Keratinocyte (primary cell): ENCODE measurements around the gene NEU2. TPM values are rescaled to one million over a fixed set of nuclear protein-coding genes. Genes with fewer than 3 reads are reported as not detected.
"Not testable (repeated sequence)": the region's sequence is repeated elsewhere in the genome, so short reads cannot be mapped to it uniquely, and the experiment has no call there.

Experiments
- DNase-seq: peaks from one replicate; pipeline ENCODE4 v3.0.0-alpha.2; 2011; ENCODE audit warnings: low read depth, missing footprints, low spot score
- FAIRE-seq: peaks from 2 replicates; lab custom pipeline; 2011; peaks lifted over from hg19 to GRCh38; lab: Jason Lieb, UNC
- H2AFZ ChIP-seq: 2 replicates; pipeline ENCODE4 v1.6.0; 2012; ENCODE audit warnings: low read length, control low read depth, inconsistent platforms; ENCODE audit not compliant: control insufficient read depth
- H3K27ac ChIP-seq: 2 replicates; pipeline ENCODE4 v1.5.1; 2011; ENCODE audit warnings: low read length; ENCODE audit not compliant: control insufficient read depth, insufficient read depth
- H3K27me3 ChIP-seq: 3 replicates; pipeline ENCODE4 v1.6.0; 2011; ENCODE audit warnings: low read length; ENCODE audit not compliant: control insufficient read depth, insufficient read depth; ENCODE audit errors: extremely low read depth
- H3K36me3 ChIP-seq, 2 experiments: 2 replicates in 1 of 2; 3 replicates in 1 of 2; pipeline ENCODE4 v1.5.1; 2011; ENCODE audit warnings: low read length in 2 of 2, mild to moderate bottlenecking in 1 of 2; ENCODE audit not compliant: control insufficient read depth in 2 of 2, insufficient read depth in 2 of 2; ENCODE audit errors: extremely low read depth in 1 of 2
- H3K4me1 ChIP-seq: 3 replicates; pipeline ENCODE4 v1.5.1; 2011; ENCODE audit warnings: low read length; ENCODE audit not compliant: control insufficient read depth, insufficient read depth; ENCODE audit errors: extremely low read depth
- H3K4me2 ChIP-seq: 3 replicates; pipeline ENCODE4 v1.6.0; 2011; ENCODE audit warnings: low read depth, low read length; ENCODE audit not compliant: control insufficient read depth, insufficient read depth; ENCODE audit errors: extremely low read depth
- H3K4me3 ChIP-seq, 3 experiments: fragments of 200-600 bp in 1 of 3; sonication (generic) in 1 of 3; 2 replicates in 2 of 3; 3 replicates in 1 of 3; pipeline ENCODE4 v1.5.1; 2011 to 2016; ENCODE audit warnings: low read length in 3 of 3, mild to moderate bottlenecking in 3 of 3, control low read depth in 2 of 3, inconsistent platforms in 1 of 3, low read depth in 1 of 3, mixed read lengths in 1 of 3, mixed run types in 1 of 3, moderate library complexity in 1 of 3; ENCODE audit not compliant: control insufficient read depth in 2 of 3, insufficient read depth in 2 of 3; ENCODE audit errors: extremely low read depth in 1 of 3
- H3K79me2 ChIP-seq: 2 replicates; pipeline ENCODE4 v1.6.0; 2012; ENCODE audit warnings: low read length; ENCODE audit not compliant: control insufficient read depth, insufficient read depth
- H3K9ac ChIP-seq: 3 replicates; pipeline ENCODE4 v1.6.0; 2011; ENCODE audit warnings: low read length; ENCODE audit not compliant: control insufficient read depth, insufficient read depth; ENCODE audit errors: extremely low read depth
- H3K9me1 ChIP-seq: 3 replicates; pipeline ENCODE4 v1.6.0; 2011; ENCODE audit warnings: low read length; ENCODE audit not compliant: control insufficient read depth, insufficient read depth; ENCODE audit errors: extremely low read depth
- H3K9me3 ChIP-seq: 2 replicates; pipeline ENCODE4 v1.5.1; 2012; ENCODE audit warnings: low read depth, low read length; ENCODE audit not compliant: control insufficient read depth
- H4K20me1 ChIP-seq: 3 replicates; pipeline ENCODE4 v1.6.0; 2011; ENCODE audit warnings: low read length; ENCODE audit not compliant: control insufficient read depth, insufficient read depth; ENCODE audit errors: extremely low read depth
- CTCF ChIP-seq, 3 experiments: IDR thresholded peaks in 1 of 3; conservative IDR thresholded peaks in 1 of 3; optimal IDR thresholded peaks in 1 of 3; 2 replicates in 2 of 3; 3 replicates in 1 of 3; pipeline versions ENCODE3 to v1.5.1; 2011; ENCODE audit warnings: low read length in 3 of 3, mild to moderate bottlenecking in 3 of 3, moderate library complexity in 2 of 3, control low read depth in 1 of 3, inconsistent platforms in 1 of 3; ENCODE audit not compliant: insufficient read depth in 2 of 3; ENCODE audit errors: extremely low read depth in 1 of 3
- EZH2 ChIP-seq: IDR thresholded peaks from one replicate; pipeline ENCODE4 v1.6.1; 2012; ENCODE audit warnings: inconsistent platforms, mild to moderate bottlenecking, low read length, moderate library complexity
- dilution Hi-C: fragments of 300-500 bp; cut with MboI; formaldehyde crosslinking; loops from one replicate; pipeline ENCODE4 v1.7.0; 2020; ENCODE audit warnings: low sequenced_read_pairs; ENCODE audit not compliant: extremely low pct_ligation_motif_present
- polyA plus RNA-seq, 5 experiments: library from polyadenylated mRNA; depleted of rRNA in 3 of 5; stranded (reverse) in 3 of 5; stranded (forward) in 1 of 5; unstranded in 1 of 5; fragments of >200 nt; gene quantifications; 1 replicate in 1 of 5; 2 replicates in 3 of 5; 3 replicates in 1 of 5; pipeline versions ENCODE4 v1.2.1 to v1.2.3, GENCODE V29; 2011 to 2012; ENCODE audit warnings: missing spikeins in 2 of 5, low read depth in 1 of 5, low replicate concordance in 1 of 5

The NEU2 gene
- polyA plus RNA-seq, 1 donor (not counting 4 experiments of a cell fraction or from before 2014, with no cell fraction given): not detected

GRCh38 chr2:233015019-233015645 is 17.3 kb upstream of the NEU2 start:
- Histone ChIP-seq H3K79me2 (no peaks in the 10 kb centered on the region), H3K4me1 (no peaks in the 10 kb centered on the region), H3K9me3 (no peaks in the 10 kb centered on the region), H4K20me1 (no peaks in the 10 kb centered on the region), H3K27ac (no peak overlapping the region), H2AFZ (no peak overlapping the region), H3K36me3 (no peaks in the 10 kb centered on the region), H3K9me1 (no peaks in the 10 kb centered on the region), H3K27me3 (peaks cover 13% of the 10 kb centered on the region), H3K4me3 (no peak overlapping the region), H3K9ac (no peak overlapping the region), H3K4me2 (no peak overlapping the region)
- TF ChIP-seq EZH2 (no peak), CTCF (optimal IDR thresholded peaks at IDR 0.05 in 1 of 3, IDR thresholded peaks at IDR 0.05 in 1 of 3, conservative IDR thresholded peaks at IDR 0.05 in 1 of 3; ENCODE audit: extremely low read depth in 1 of 3, insufficient read depth in 2 of 3, low read length in 3 of 3) (no peak)
- FAIRE-seq (no peak), DNase-seq (no peak)
- dilution Hi-C loops: no loop called here

GRCh38 chr2:233017947-233018346 is 14.5 kb upstream of the NEU2 start:
- dilution Hi-C loops: no loop called here
- H3K4me2 ChIP-seq: no peak overlapping the region
- no peak for TF ChIP-seq EZH2
- no peak for TF ChIP-seq CTCF (optimal IDR thresholded peaks at IDR 0.05 in 1 of 3, IDR thresholded peaks at IDR 0.05 in 1 of 3, conservative IDR thresholded peaks at IDR 0.05 in 1 of 3; ENCODE audit: extremely low read depth in 1 of 3, insufficient read depth in 2 of 3, low read length in 3 of 3)
- no peaks in the 10 kb centered on the region for H3K4me1 ChIP-seq
- no peaks in the 10 kb centered on the region for H3K9me1 ChIP-seq
- H3K27me3 ChIP-seq: peaks cover 3% of the 10 kb centered on the region
- H3K79me2 ChIP-seq: no peaks in the 10 kb centered on the region
- H3K36me3 ChIP-seq: no peaks in the 10 kb centered on the region
- no peak for DNase-seq
- H2AFZ ChIP-seq: no peak overlapping the region
- FAIRE-seq: no peak
- no peaks in the 10 kb centered on the region for H4K20me1 ChIP-seq
- H3K9ac ChIP-seq: no peak overlapping the region
- H3K27ac ChIP-seq: no peak overlapping the region
- H3K9me3 ChIP-seq: no peaks in the 10 kb centered on the region
- no peak overlapping the region for H3K4me3 ChIP-seq

GRCh38 chr2:233019610-233020009 is 12.9 kb upstream of the NEU2 start:
- H2AFZ ChIP-seq, DNase-seq, H3K4me1 ChIP-seq, H3K9me3 ChIP-seq, H3K9ac ChIP-seq, dilution Hi-C loops, H3K4me3 ChIP-seq, H4K20me1 ChIP-seq, FAIRE-seq, H3K79me2 ChIP-seq, H3K27me3 ChIP-seq, H3K4me2 ChIP-seq, H3K27ac ChIP-seq, H3K9me1 ChIP-seq, H3K36me3 ChIP-seq: not testable (repeated sequence)
